ENCODE measurements around the gene POLN.

POLN gene

DNA sequence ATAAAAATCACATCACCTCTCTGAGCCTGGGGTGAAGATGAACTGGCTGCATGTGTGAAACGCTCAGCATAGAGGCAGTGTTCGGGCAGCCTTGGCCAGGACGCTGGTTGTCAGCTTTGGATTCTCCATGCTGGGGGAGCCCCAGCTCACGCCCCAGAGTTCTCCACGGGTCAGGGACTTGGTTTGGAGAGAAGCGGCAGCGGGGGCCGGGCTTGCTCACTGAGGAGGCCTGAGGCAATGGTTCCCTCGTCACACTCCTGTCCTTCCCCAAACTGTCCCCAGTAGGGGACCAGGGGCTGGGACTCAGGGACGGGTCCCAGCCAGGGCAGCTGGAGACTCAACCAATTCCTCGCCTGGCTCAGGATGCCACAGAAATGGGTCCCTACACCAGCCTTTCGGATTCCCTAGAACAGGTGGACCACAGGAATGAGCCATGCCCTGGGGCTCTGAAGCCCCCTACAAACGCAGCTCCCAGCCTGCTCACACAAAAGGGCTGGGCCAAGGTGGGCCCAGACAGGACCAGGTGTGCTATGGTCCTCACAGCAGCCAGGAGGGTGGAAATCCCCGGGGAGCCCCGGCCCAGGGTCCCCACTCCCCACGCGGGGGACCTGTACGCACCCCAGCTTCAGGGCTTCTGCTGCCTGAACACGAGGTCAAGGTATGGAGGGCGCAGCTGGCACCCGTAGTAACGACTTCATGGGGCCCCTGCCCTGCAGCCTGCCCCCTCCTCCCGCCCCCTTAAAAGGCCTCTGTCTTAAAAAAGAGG lies 18.6 kb upstream of the POLN start:
- Histone ChIP-seq H3K4me3 (ENCODE audit: low read length, poor library complexity, severe bottlenecking) (peak overlapping the region; percentile 92), H3K9me2 (replicated peaks; ENCODE audit: low read depth, low read length) (no peaks in the 10 kb centered on the region), H2AFZ (ENCODE audit: low read length) (no peak overlapping the region), H3K4me1 (ENCODE audit: insufficient read depth, low read length, poor library complexity, severe bottlenecking) (peaks cover 22% of the 10 kb centered on the region), H3K36me3 (ENCODE audit: insufficient read depth, low read length) (peaks cover 3% of the 10 kb centered on the region; the same call in 1 of the 2 replicates), H3K79me2 (ENCODE audit: insufficient read depth, low read length) (peaks cover 58% of the 10 kb centered on the region), H3K4me2 (ENCODE audit: low read depth, low read length, poor library complexity, severe bottlenecking) (peak overlapping the region; percentile 87), H3K9me3 (ENCODE audit: insufficient read depth, low read depth, low read length) (no peaks in the 10 kb centered on the region), H3K9ac (ENCODE audit: low read depth, low read length, poor library complexity, severe bottlenecking) (peak overlapping the region; percentile 79), H4K20me1 (ENCODE audit: insufficient read depth, low read length, poor library complexity, severe bottlenecking) (peaks cover 46% of the 10 kb centered on the region), H3K27me3 (ENCODE audit: insufficient read depth, low read length, poor library complexity, severe bottlenecking) (no peaks in the 10 kb centered on the region), H3F3A (ENCODE audit: low read depth) (no peaks in the 10 kb centered on the region)
- TF ChIP-seq CTCF (conservative IDR thresholded peaks at IDR 0.05; ENCODE audit: low read length): no peak
- no peak for TF ChIP-seq EZH2phosphoT487 (IDR thresholded peaks at IDR 0.05; ENCODE audit: borderline replicate concordance)

DNA sequence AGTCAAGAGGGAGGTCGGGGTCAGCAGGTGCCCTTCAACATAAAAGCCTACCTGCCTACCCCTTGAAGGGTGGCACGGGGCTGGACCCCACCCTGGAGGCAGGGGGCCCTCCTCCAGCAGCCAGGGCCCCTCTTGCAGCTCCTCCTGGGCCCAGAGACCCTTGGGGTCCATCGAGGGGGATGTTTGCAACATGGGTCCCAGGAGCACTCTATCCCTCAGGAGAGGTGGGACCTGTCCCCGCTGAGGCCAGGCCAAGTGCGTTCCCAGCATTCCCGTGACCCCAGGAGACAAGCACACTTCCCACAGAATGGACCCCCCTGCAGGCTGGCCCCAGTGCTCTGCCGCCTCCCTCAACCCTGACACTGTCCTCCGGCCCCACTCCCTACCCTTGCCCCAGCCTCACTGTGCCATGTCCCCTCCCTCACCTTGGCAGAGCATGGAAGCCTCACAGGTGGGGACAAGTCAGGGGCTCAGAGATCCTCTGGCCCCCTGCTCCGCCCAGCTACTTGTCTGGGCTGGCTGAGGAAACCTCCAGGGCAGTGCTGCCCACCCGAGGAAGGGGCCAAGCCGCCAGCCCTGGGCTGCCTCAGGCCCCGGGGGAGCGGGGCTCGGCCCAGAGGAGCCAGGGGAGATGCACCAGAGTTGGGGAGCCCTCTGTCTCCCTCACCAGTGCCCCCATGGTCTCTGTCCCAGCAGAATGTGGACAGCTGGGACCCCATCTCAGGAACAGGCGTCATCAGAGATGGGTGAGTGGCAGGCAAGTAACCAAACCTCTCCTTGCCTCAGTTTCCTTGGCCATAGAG lies 17.8 kb upstream of the POLN start:
- Histone ChIP-seq H4K20me1 (ENCODE audit: insufficient read depth, low read length, poor library complexity, severe bottlenecking) (peaks cover 50% of the 10 kb centered on the region), H3K79me2 (ENCODE audit: insufficient read depth, low read length) (peaks cover 58% of the 10 kb centered on the region), H3K9me2 (replicated peaks; ENCODE audit: low read depth, low read length) (no peaks in the 10 kb centered on the region), H3K4me2 (ENCODE audit: low read depth, low read length, poor library complexity, severe bottlenecking) (peak overlapping the region; percentile 87), H3K9me3 (ENCODE audit: insufficient read depth, low read depth, low read length) (no peaks in the 10 kb centered on the region), H3K36me3 (ENCODE audit: insufficient read depth, low read length) (peaks cover 8% of the 10 kb centered on the region; the same call in 1 of the 2 replicates), H3F3A (ENCODE audit: low read depth) (no peaks in the 10 kb centered on the region), H3K9ac (ENCODE audit: low read depth, low read length, poor library complexity, severe bottlenecking) (peak overlapping the region; percentile 79), H3K4me1 (ENCODE audit: insufficient read depth, low read length, poor library complexity, severe bottlenecking) (peaks cover 22% of the 10 kb centered on the region), H2AFZ (ENCODE audit: low read length) (no peak overlapping the region), H3K27me3 (ENCODE audit: insufficient read depth, low read length, poor library complexity, severe bottlenecking) (no peaks in the 10 kb centered on the region), H3K4me3 (ENCODE audit: low read length, poor library complexity, severe bottlenecking) (peak overlapping the region; percentile 92)
- TF ChIP-seq CTCF (conservative IDR thresholded peaks at IDR 0.05; ENCODE audit: low read length): no peak
- TF ChIP-seq EZH2phosphoT487 (IDR thresholded peaks at IDR 0.05; ENCODE audit: borderline replicate concordance): no peak

DNA sequence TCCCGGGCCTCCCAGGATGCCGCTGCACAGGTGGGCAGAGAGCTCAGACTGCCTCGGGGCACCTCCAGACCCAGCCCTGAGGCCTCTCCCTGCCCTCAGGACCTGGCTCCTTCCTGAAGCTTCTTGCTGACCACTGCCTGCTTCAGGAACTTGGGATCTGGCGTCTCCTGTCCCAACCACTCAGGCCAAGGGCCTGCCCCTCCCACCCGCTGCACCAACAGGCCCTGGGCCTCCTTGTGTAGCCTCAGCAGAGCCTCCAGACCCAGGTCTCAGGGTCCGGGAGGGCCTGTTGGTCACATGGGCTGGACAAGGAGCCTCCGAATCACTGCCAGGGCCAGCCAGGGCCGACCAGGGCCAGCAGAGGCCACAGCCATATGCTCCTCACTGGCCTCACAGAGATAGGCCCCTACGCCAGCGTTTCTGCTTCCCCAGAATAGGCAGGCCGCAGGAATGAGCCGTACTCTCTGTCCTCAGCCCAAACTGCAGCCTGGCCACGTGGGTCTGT lies 17.2 kb upstream of the POLN start:
- peak overlapping the region; percentile 87 for H3K4me2 ChIP-seq (ENCODE audit: low read depth, low read length, poor library complexity, severe bottlenecking)
- H3K9ac ChIP-seq (ENCODE audit: low read depth, low read length, poor library complexity, severe bottlenecking): peak overlapping the region; percentile 79
- H3K4me1 ChIP-seq (ENCODE audit: insufficient read depth, low read length, poor library complexity, severe bottlenecking): peaks cover 22% of the 10 kb centered on the region
- no peaks in the 10 kb centered on the region for H3K9me2 ChIP-seq (replicated peaks; ENCODE audit: low read depth, low read length)
- no peak overlapping the region for H2AFZ ChIP-seq (ENCODE audit: low read length)
- TF ChIP-seq CTCF (conservative IDR thresholded peaks at IDR 0.05; ENCODE audit: low read length): no peak
- TF ChIP-seq EZH2phosphoT487 (IDR thresholded peaks at IDR 0.05; ENCODE audit: borderline replicate concordance): no peak
- H3K79me2 ChIP-seq (ENCODE audit: insufficient read depth, low read length): peaks cover 58% of the 10 kb centered on the region
- peak overlapping the region; percentile 92 for H3K4me3 ChIP-seq (ENCODE audit: low read length, poor library complexity, severe bottlenecking)
- peaks cover 11% of the 10 kb centered on the region; the same call in 1 of the 2 replicates for H3K36me3 ChIP-seq (ENCODE audit: insufficient read depth, low read length)
- H3F3A ChIP-seq (ENCODE audit: low read depth): no peaks in the 10 kb centered on the region
- no peaks in the 10 kb centered on the region for H3K9me3 ChIP-seq (ENCODE audit: insufficient read depth, low read depth, low read length)
- no peaks in the 10 kb centered on the region for H3K27me3 ChIP-seq (ENCODE audit: insufficient read depth, low read length, poor library complexity, severe bottlenecking)
- peaks cover 56% of the 10 kb centered on the region for H4K20me1 ChIP-seq (ENCODE audit: insufficient read depth, low read length, poor library complexity, severe bottlenecking)

Measured in Loucy (cell line).